SK-N-SH (cell line): Measurements from ENCODE around the gene TMEM114. TPM values are rescaled to one million over a fixed set of nuclear protein-coding genes. Genes with fewer than 3 reads are reported as not detected.

Source experiments
- CTCF ChIA-PET: fragments of 300-600, 350-600 bp; formaldehyde crosslinking; extraction: SDS; loops from one replicate; lab custom pipeline; 2021; lab: Yijun Ruan, JAX
- POLR2A ChIA-PET: fragments of 350-600 bp; sonication (Branson Sonifier 250); formaldehyde crosslinking; extraction: SDS; loops from one replicate; lab custom pipeline; 2020; ENCODE audit warnings: antibody characterized with exemption, inconsistent platforms; lab: Yijun Ruan, JAX
- DNase-seq: peaks from one replicate; pipeline ENCODE4 v3.0.0; 2012
- H2AFZ ChIP-seq: fragments of 200-600 bp; sonication (generic); 2 replicates; pipeline ENCODE4 v1.8.1; 2016; ENCODE audit warnings: antibody characterized with exemption, mild to moderate bottlenecking, low read depth
- H3F3A ChIP-seq: fragments of 200-600 bp; sonication (generic); replicated peaks from 2 replicates; pipeline ENCODE3; 2016; ENCODE audit warnings: antibody characterized with exemption, mild to moderate bottlenecking; ENCODE audit not compliant: insufficient read depth
- H3K27ac ChIP-seq, 2 experiments: fragments of 200-500 bp in 1 of 2; fragments of 200-600 bp in 1 of 2; sonication (Bioruptor generic) in 1 of 2; sonication (generic), shearing (Covaris generic) in 1 of 2; 2 replicates each; pipeline versions ENCODE4 v1.5.1 to v1.6.1; 2014 to 2016; ENCODE audit warnings: low read depth in 2 of 2, inconsistent platforms in 1 of 2, low read length in 1 of 2, mild to moderate bottlenecking in 1 of 2, mixed read lengths in 1 of 2
- H3K27me3 ChIP-seq: fragments of 200-600 bp; sonication (generic), shearing (Covaris generic); 2 replicates; pipeline ENCODE4 v1.6.1; 2016; ENCODE audit warnings: mixed run types; ENCODE audit not compliant: insufficient read depth
- H3K36me3 ChIP-seq, 2 experiments: fragments of 200-500 bp in 1 of 2; fragments of 200-600 bp in 1 of 2; sonication (Bioruptor generic) in 1 of 2; sonication (generic) in 1 of 2; replicated peaks in 1 of 2; 2 replicates each; pipeline versions ENCODE3 to v1.5.1; 2014 to 2016; ENCODE audit warnings: low read length in 1 of 2, mild to moderate bottlenecking in 1 of 2; ENCODE audit not compliant: insufficient read depth in 2 of 2, control insufficient read depth in 1 of 2
- H3K4me1 ChIP-seq, 2 experiments: fragments of 200-500 bp in 1 of 2; fragments of 200-600 bp in 1 of 2; sonication (Bioruptor generic) in 1 of 2; sonication (generic), shearing (Covaris generic) in 1 of 2; 2 replicates each; pipeline versions ENCODE4 v1.5.1 to v1.6.1; 2014 to 2016; ENCODE audit warnings: low read depth in 1 of 2, low read length in 1 of 2, mixed run types in 1 of 2; ENCODE audit not compliant: insufficient read depth in 2 of 2, control insufficient read depth in 1 of 2
- H3K4me2 ChIP-seq: fragments of 200-600 bp; sonication (generic), shearing (Covaris generic); 2 replicates; pipeline ENCODE4 v1.6.1; 2017; ENCODE audit warnings: mixed run types
- H3K4me3 ChIP-seq, 2 experiments: fragments of 200-500 bp in 1 of 2; fragments of 200-600 bp in 1 of 2; sonication (Bioruptor generic) in 1 of 2; sonication (generic), shearing (Covaris generic) in 1 of 2; 2 replicates each; pipeline versions ENCODE4 v1.5.1 to v1.8.1; 2014 to 2016; ENCODE audit warnings: low read depth in 2 of 2, inconsistent platforms in 1 of 2, low read length in 1 of 2, mild to moderate bottlenecking in 1 of 2, mixed read lengths in 1 of 2, moderate library complexity in 1 of 2
- H3K79me2 ChIP-seq: fragments of 200-600 bp; sonication (generic); 2 replicates; pipeline ENCODE4 v1.8.1; 2017; ENCODE audit warnings: mild to moderate bottlenecking; ENCODE audit not compliant: insufficient read depth
- H3K9ac ChIP-seq: fragments of 200-600 bp; sonication (generic); 2 replicates; pipeline ENCODE4 v1.6.1; 2017; ENCODE audit warnings: mixed run types
- H3K9me2 ChIP-seq: fragments of 200-600 bp; sonication (generic); 2 replicates; pipeline ENCODE4 v1.6.1; 2017; ENCODE audit warnings: mixed run types
- H3K9me3 ChIP-seq: fragments of 200-600 bp; sonication (generic); 2 replicates; pipeline ENCODE4 v1.6.1; 2017; ENCODE audit warnings: mixed run types, mild to moderate bottlenecking, moderate library complexity
- H4K20me1 ChIP-seq: fragments of 200-600 bp; sonication (generic); 2 replicates; pipeline ENCODE4 v1.6.1; 2017; ENCODE audit warnings: mild to moderate bottlenecking, mixed run types; ENCODE audit not compliant: insufficient read depth
- CHD2 ChIP-seq: fragments of 150-350 bp; IDR thresholded peaks from 2 replicates; pipeline ENCODE4 v1.6.1; 2018; ENCODE audit warnings: low read length; ENCODE audit not compliant: partially characterized antibody
- CTCF ChIP-seq: fragments of 200-600 bp; sonication (generic); IDR thresholded peaks from 2 replicates; pipeline ENCODE4 v1.6.1; 2017; ENCODE audit warnings: antibody characterized with exemption, mild to moderate bottlenecking, moderate library complexity
- FOSL2 ChIP-seq: IDR thresholded peaks from 2 replicates; pipeline ENCODE4 v1.4.0; 2012; ENCODE audit warnings: low read depth, mild to moderate bottlenecking, moderate library complexity, borderline replicate concordance
- FOXJ3 ChIP-seq: sonication (generic); formaldehyde crosslinking; IDR thresholded peaks from 2 replicates; pipeline ENCODE4 v1.5.1; 2020; ENCODE audit warnings: mild to moderate bottlenecking, missing genetic modification reagents
- FOXM1 ChIP-seq: IDR thresholded peaks from 2 replicates; pipeline ENCODE4 v1.4.0; 2012; ENCODE audit warnings: low read depth, mild to moderate bottlenecking
- MEF2A ChIP-seq: IDR thresholded peaks from 2 replicates; pipeline ENCODE4 v1.4.0; 2012; ENCODE audit warnings: low read depth, borderline replicate concordance
- NFIC ChIP-seq: IDR thresholded peaks from 2 replicates; pipeline ENCODE4 v1.4.0; 2012; ENCODE audit warnings: borderline replicate concordance
- PBX3 ChIP-seq: IDR thresholded peaks from 2 replicates; pipeline ENCODE4; 2012
- RCOR1 ChIP-seq: fragments of 150-350 bp; IDR thresholded peaks from 2 replicates; pipeline ENCODE4 v1.6.1; 2017; ENCODE audit warnings: antibody characterized with exemption, low read length
- RFX5 ChIP-seq: IDR thresholded peaks from 2 replicates; pipeline ENCODE4 v1.6.1; 2012; ENCODE audit warnings: mild to moderate bottlenecking, improper control_type of control experiment, low read length
- SIN3A ChIP-seq: IDR thresholded peaks from 2 replicates; pipeline ENCODE4 v1.6.1; 2012; ENCODE audit warnings: low read depth, mild to moderate bottlenecking, low read length, moderate library complexity, borderline replicate concordance
- TAF1 ChIP-seq: IDR thresholded peaks from 2 replicates; pipeline ENCODE4 v1.6.1; 2012; ENCODE audit warnings: low read depth, mild to moderate bottlenecking, low read length, moderate library complexity, borderline replicate concordance
- TCF12 ChIP-seq: IDR thresholded peaks from 2 replicates; pipeline ENCODE4 v1.4.0; 2012
- USF1 ChIP-seq: IDR thresholded peaks from 2 replicates; pipeline ENCODE4 v1.4.0; 2012; ENCODE audit warnings: low read depth, borderline replicate concordance
- ZBTB33 ChIP-seq: IDR thresholded peaks from 2 replicates; pipeline ENCODE4 v1.4.0; 2012; ENCODE audit warnings: low read depth, borderline replicate concordance
- WGBS: methylation state at CpG from one replicate; pipeline ENCODE4 v1.1.6; 2017; ENCODE audit warnings: low lambda C conversion rate; 5-methylcytosine and 5-hydroxymethylcytosine counted together
- polyA plus RNA-seq, 3 experiments: library from polyadenylated mRNA; depleted of rRNA; stranded (reverse); fragments of >200 nt; gene quantifications; 2 replicates each; pipeline ENCODE4 v1.2.3, GENCODE V29; 2012

The TMEM114 gene
- not detected in 2 replicates for polyA plus RNA-seq (2012; rRNA removed)
- not detected in 2 replicates for polyA plus RNA-seq (2012; cell fraction: cytosol; rRNA removed)
- not detected in 2 replicates for polyA plus RNA-seq (2012; cell fraction: nucleus; rRNA removed)

GRCh38 chr16:8589900-8590688, at the start of gene TMEM114:
TMEM114 (minus strand) TSS chr16:8590511; CDS start chr16:8589838, 673 bp downstream.
- Histone ChIP-seq H3K4me2 (peak within 1 kb of the TSS; percentile 15; the same call in 1 of the 2 replicates), H3K27me3 (peaks cover 32% of the 10 kb centered on the region), H3K27ac (no peak within 1 kb of the TSS), H3F3A (no peaks in the 10 kb centered on the region), H3K9me2 (no peaks in the 10 kb centered on the region), H3K4me3 (peak within 1 kb of the TSS in 1 of 2 experiments; percentile 15; a peak in 1 of 4 replicates), H3K4me1 (peaks cover 0 to 10% of the 10 kb centered on the region in 2 experiments; a peak in 1 of 4 replicates), H2AFZ (no peak within 1 kb of the TSS), H3K9me3 (no peaks in the 10 kb centered on the region), H3K9ac (no peak within 1 kb of the TSS), H4K20me1 (no peaks in the 10 kb centered on the region), H3K79me2 (no peaks in the 10 kb centered on the region), H3K36me3 (no peaks in the 10 kb centered on the region)
- 18% methylated on average over 40 of the region's 41 CpGs for WGBS
- DNase-seq: peak; percentile 71
- ChIA-PET POLR2A (no interaction called here), CTCF (interaction anchor here (0.7 to 2.4 kb wide), 10 partner anchors 11 to 1824 kb away, joined by 3 to 9 read pairs (median 4); no protein-coding TSS in a partner anchor)
- no peak for TF ChIP-seq TCF12
- TF ChIP-seq SIN3A: no peak
- TF ChIP-seq PBX3: no peak
- TF ChIP-seq FOSL2: no peak
- TF ChIP-seq CTCF: no peak
- no peak for TF ChIP-seq USF1
- no peak for TF ChIP-seq ZBTB33
- TF ChIP-seq RCOR1: no peak
- TF ChIP-seq RFX5: no peak
- TF ChIP-seq FOXM1: no peak
- no peak for TF ChIP-seq TAF1
- no peak for TF ChIP-seq CHD2
- no peak for TF ChIP-seq MEF2A
- TF ChIP-seq FOXJ3 (CRISPR knock-in tag): no peak
- no peak for TF ChIP-seq NFIC
